ENCODE measurements around the gene GFER. TPM values are rescaled to one million over a fixed set of nuclear protein-coding genes. Genes with fewer than 3 reads are reported as not detected.
A peak's percentile ranks its signal among the peaks of the same experiment; 100 is the strongest.

Gene GFER
- total RNA-seq, 1 donor from 2014 or later, result 23.1 TPM

DNA sequence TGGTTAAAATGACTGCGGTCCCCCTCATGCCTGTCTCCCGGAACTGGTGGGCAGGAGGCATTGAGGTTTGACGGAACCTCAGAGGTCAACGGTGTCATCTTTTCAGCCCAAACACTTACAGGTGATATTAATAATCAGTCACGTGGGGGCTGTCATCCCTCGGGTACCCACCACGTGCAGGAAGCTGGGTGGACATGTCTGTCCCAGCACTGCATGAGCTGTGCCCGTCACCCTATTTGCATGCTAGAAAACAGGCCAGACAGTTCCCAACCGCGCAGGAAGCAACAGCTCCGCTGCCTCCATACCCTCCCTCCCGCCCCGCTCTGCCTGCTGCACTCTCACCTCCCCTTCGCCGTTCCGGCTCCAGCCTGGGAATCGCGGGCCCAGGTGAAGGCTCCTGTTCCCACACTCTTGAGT lies 7.2 kb downstream of the GFER start:
- no peak for DNase-seq
- Histone ChIP-seq H3K4me1 (peaks cover 16% of the 10 kb centered on the region), H3K9me3 (no peaks in the 10 kb centered on the region), H3K27ac (no peak overlapping the region), H3K36me3 (peaks cover 10% of the 10 kb centered on the region), H3K4me3 (peak overlapping the region; percentile 41), H3K27me3 (peaks cover 27% of the 10 kb centered on the region)
- intact Hi-C loops (cut with DNase I), result no loop called here
- ATAC-seq, result no peak
- no peak for TF ChIP-seq CTCF (IDR thresholded peaks at IDR 0.05)

GRCh38 chr16:1991588-1991947 lies 7.6 kb downstream of the GFER start:
- H3K27ac ChIP-seq, result peak overlapping the region; percentile 53
- DNase-seq (no peak), ATAC-seq (no peak)
- H3K9me3 ChIP-seq, result no peaks in the 10 kb centered on the region
- peaks cover 27% of the 10 kb centered on the region for H3K27me3 ChIP-seq
- H3K4me3 ChIP-seq, result peak overlapping the region; percentile 41
- intact Hi-C loops (cut with DNase I), result no loop called here
- TF ChIP-seq CTCF (IDR thresholded peaks at IDR 0.05), result no peak
- peaks cover 7% of the 10 kb centered on the region for H3K36me3 ChIP-seq
- peaks cover 16% of the 10 kb centered on the region for H3K4me1 ChIP-seq

DNA sequence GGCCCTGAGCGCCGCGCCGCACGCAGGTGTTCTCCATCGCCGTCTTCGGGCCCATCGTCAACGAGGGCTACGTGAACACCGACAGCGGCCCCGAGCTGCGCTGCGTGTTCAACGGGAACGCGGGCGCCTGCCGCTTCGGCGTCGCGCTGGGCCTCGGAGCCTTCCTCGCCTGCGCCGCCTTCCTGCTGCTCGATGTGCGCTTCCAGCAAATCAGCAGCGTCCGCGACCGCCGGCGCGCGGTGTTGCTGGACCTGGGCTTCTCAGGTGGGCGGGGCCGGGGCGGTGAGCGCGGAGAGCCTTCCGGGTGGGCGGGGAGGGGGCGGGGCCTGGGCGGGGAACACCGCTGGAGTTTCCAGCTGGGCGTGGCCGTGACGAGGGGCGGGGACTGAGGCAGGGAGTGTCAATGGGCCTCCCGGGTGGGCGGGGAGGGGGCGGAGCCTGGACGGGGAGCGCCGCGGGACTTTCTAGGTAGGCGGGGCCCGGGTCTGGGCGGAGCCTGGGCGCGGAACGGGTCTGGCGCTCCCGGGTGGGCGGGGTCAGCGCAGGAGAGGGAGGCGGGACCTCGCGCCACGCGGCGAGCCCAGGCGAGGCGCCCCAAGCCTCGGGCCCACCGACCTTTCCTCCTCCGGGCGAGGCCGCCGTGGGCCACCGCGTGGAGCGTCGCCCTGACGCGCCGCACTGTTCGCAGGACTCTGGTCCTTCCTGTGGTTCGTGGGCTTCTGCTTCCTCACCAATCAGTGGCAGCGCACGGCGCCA lies 8.1 kb downstream of the GFER start:
- DNase-seq (peak; percentile 97), ATAC-seq (peak; percentile 93)
- H3K9me3 ChIP-seq, result no peaks in the 10 kb centered on the region
- peaks cover 8% of the 10 kb centered on the region for H3K36me3 ChIP-seq
- peak overlapping the region; percentile 41 for H3K4me3 ChIP-seq
- H3K4me1 ChIP-seq, result peaks cover 16% of the 10 kb centered on the region
- intact Hi-C loops (cut with DNase I), result no loop called here
- no peak for TF ChIP-seq CTCF (IDR thresholded peaks at IDR 0.05)
- H3K27ac ChIP-seq, result peak overlapping the region; percentile 53
- H3K27me3 ChIP-seq, result peaks cover 27% of the 10 kb centered on the region

DNA sequence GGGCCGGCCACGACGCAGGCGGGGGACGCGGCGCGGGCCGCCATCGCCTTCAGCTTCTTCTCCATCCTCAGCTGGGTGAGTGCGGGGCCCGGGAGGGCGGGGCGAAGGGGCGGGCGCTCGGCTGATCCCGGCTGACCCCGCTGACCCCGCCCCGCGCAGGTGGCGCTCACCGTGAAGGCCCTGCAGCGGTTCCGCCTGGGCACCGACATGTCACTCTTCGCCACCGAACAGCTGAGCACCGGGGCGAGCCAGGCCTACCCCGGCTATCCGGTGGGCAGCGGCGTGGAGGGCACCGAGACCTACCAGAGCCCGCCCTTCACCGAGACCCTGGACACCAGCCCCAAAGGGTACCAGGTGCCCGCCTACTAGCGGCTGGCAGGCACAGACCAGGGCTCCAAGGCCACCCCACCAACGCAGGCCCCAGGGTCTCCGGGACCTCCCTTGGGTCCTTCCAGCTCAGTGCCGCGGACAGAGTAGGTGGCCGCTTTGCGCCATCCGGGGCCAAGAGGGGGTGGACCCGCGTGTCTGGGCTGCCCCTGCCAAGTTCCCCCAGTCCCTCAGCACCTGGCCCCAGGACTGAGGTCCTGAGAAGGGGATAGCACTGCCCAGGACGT lies 8.8 kb downstream of the GFER start:
- Histone ChIP-seq H3K9me3 (no peaks in the 10 kb centered on the region), H3K27ac (no peak overlapping the region), H3K36me3 (peaks cover 13% of the 10 kb centered on the region), H3K4me1 (peaks cover 16% of the 10 kb centered on the region), H3K4me3 (no peak overlapping the region), H3K27me3 (peaks cover 27% of the 10 kb centered on the region)
- DNase-seq, result no peak
- no peak for TF ChIP-seq CTCF (IDR thresholded peaks at IDR 0.05)
- ATAC-seq, result no peak
- intact Hi-C loops (cut with DNase I), result no loop called here

DNA sequence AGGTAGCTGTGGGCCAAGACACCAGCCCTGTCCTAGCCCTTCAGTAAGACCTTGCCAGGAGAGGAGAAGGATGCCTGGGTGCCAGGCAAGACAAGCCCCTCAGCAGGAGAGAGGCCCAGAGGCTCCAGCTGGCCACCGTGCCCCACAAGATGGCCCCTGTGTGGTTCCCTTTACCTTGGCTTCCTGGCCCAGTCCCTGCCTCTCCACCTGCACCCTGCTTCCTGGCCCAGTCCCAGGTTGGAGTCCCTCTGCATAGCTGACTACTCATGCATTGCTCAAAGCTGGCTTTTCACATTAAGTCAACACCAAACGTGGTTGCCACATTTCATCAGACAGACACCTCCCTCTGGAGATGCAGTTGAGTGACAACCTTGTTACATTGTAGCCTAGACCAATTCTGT lies 9.7 kb downstream of the GFER start:
- peaks cover 22% of the 10 kb centered on the region for H3K36me3 ChIP-seq
- DNase-seq (peak; percentile 70), ATAC-seq (no peak)
- no peak overlapping the region for H3K4me3 ChIP-seq
- H3K27ac ChIP-seq, result no peak overlapping the region
- H3K9me3 ChIP-seq, result no peaks in the 10 kb centered on the region
- no peak for TF ChIP-seq CTCF (IDR thresholded peaks at IDR 0.05)
- H3K27me3 ChIP-seq, result peaks cover 24% of the 10 kb centered on the region
- intact Hi-C loops (cut with DNase I), result no loop called here
- peaks cover 23% of the 10 kb centered on the region for H3K4me1 ChIP-seq
